Measurements from ENCODE around the gene GREB1. TPM values are rescaled to one million over a fixed set of nuclear protein-coding genes. Genes with fewer than 3 reads are reported as not detected.
A peak's percentile ranks its signal among the peaks of the same experiment; 100 is the strongest.

Gene GREB1
- total and polyA plus RNA-seq, 2 of the 13 experiments (the other 11 are each of a cell fraction or from before 2014, with no cell fraction given): 31.3 to 61.2 TPM

DNA sequence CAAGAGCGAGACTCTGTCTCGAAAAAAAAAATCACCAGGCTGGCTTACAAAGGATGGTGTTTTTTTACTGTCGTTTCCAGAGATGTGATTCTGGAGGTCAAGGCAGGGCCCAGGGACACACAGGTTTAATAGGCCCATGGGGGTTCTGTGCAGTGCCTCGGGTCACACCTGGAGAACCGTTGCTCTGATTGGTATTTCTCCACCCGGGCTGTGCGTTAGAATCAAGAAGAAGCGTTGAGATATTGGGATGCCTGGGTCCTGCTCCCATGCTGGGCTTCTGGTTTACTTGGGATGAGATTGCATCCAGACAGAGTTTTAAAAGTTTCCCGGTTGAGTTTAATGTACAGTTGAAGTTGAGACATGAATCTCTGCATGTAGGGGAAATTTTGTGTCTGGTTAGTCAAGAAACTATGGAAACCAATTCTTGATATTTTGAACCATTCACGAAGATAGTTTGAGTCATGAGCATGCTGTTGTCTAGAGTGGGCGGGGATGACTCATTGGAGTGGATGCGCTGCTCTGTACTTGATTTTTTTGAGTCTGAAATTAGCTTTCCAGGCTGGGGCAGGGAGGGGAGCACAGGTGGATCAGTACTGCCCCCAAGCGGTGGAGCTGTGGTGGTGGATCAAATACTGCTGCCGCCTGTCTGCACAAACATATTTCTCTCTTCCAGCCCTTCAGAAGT is 50.1 kb downstream of the GREB1 start (continued):
- TF ChIP-seq, protein P1, sequence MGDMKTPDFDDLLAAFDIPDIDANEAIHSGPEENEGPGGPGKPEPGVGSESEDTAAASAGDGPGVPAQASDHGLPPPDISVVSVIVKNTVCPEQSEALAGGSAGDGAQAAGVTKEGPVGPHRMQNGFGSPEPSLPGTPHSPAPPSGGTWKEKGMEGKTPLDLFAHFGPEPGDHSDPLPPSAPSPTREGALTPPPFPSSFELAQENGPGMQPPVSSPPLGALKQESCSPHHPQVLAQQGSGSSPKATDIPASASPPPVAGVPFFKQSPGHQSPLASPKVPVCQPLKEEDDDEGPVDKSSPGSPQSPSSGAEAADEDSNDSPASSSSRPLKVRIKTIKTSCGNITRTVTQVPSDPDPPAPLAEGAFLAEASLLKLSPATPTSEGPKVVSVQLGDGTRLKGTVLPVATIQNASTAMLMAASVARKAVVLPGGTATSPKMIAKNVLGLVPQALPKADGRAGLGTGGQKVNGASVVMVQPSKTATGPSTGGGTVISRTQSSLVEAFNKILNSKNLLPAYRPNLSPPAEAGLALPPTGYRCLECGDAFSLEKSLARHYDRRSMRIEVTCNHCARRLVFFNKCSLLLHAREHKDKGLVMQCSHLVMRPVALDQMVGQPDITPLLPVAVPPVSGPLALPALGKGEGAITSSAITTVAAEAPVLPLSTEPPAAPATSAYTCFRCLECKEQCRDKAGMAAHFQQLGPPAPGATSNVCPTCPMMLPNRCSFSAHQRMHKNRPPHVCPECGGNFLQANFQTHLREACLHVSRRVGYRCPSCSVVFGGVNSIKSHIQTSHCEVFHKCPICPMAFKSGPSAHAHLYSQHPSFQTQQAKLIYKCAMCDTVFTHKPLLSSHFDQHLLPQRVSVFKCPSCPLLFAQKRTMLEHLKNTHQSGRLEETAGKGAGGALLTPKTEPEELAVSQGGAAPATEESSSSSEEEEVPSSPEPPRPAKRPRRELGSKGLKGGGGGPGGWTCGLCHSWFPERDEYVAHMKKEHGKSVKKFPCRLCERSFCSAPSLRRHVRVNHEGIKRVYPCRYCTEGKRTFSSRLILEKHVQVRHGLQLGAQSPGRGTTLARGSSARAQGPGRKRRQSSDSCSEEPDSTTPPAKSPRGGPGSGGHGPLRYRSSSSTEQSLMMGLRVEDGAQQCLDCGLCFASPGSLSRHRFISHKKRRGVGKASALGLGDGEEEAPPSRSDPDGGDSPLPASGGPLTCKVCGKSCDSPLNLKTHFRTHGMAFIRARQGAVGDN (CRISPR knock-in tag; IDR thresholded peaks at IDR 0.05): no peak
- TF ChIP-seq KLF11 (CRISPR knock-in tag; IDR thresholded peaks at IDR 0.05) (0 out of 2 replicates have a peak, but pooled peaks have one; percentile 50), BCL6 (CRISPR knock-in tag; IDR thresholded peaks at IDR 0.05) (peak; percentile 28; the same call in 1 of the 2 replicates), RFX5 (IDR thresholded peaks at IDR 0.05; ENCODE audit: low read depth, low read length) (peak; percentile 76; the same call in 1 of the 2 replicates)
- TF ChIP-seq, protein P2, sequence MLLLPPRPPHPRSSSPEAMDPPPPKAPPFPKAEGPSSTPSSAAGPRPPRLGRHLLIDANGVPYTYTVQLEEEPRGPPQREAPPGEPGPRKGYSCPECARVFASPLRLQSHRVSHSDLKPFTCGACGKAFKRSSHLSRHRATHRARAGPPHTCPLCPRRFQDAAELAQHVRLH (CRISPR knock-in tag; IDR thresholded peaks at IDR 0.05; ENCODE audit: borderline replicate concordance, low read depth): 0 out of 2 replicates have a peak, but pooled peaks have one; percentile 29

DNA sequence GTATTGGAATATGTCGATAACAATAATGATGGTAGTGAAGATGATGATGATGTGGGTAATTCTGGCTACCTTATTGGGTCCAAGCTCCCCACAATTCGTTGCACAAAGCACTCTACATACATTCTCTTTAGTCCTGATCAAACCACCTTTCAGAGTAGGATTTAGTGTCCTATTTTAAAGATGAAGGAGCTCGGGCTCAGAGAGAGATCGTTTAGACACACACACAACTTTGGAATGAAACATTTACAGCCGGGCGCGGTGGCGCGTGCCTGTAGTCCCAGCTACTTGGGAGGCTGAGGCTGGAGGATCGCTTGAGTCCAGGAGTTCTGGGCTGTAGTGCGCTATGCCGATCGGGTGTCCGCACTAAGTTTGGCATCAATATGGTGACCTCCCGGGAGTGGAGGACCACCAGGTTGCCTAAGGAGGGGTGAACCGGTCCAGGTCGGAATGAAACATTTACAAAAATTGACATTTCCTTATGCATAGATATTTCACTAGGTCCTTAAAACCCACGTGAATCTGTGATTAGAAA is 50.7 kb downstream of the GREB1 start:
- in situ Hi-C loops (cut with HindIII; ENCODE audit: extremely low pct_ligation_motif_present, low pct_unique_long_range_greater_than_20kb): loop anchor here (5.0 to 10.0 kb wide), 2 partner anchors 107 to 450 kb away; a partner anchor contains a TSS
- H3K9ac ChIP-seq (ENCODE audit: insufficient read depth, low read depth, low read length): no peak overlapping the region
- no peak overlapping the region for H3K4me2 ChIP-seq (ENCODE audit: low read depth, low read length)
- ChIA-PET CTCF (ENCODE audit: low intra/inter-chr PET ratio, low total read pairs) (interaction anchor here (1.3 to 5.8 kb wide), 4 partner anchors 107 to 452 kb away, joined by 6 to 193 read pairs (median 10); no protein-coding TSS in a partner anchor), POLR2A (interaction anchor here (1.0 to 3.6 kb wide), 9 partner anchors 45 to 162 kb away, joined by 3 to 30 read pairs (median 4); partner anchors contain the start of genes E2F6 and GREB1)
- peaks cover 10% of the 10 kb centered on the region; the same call in 1 of the 2 replicates for H4K20me1 ChIP-seq (ENCODE audit: insufficient read depth, low read length)
- 92% methylated on average over 18 of the region's 18 CpGs for WGBS (ENCODE audit: low lambda C conversion rate)
- intact Hi-C loops (cut with micrococcal nuclease; ENCODE audit: unreplicated experiment): loop anchor here (1.0 to 10.0 kb wide), 4 partner anchors 85 to 452 kb away; a partner anchor contains a TSS
- no peaks in the 10 kb centered on the region for H3K9me3 ChIP-seq (ENCODE audit: low read length)
- ATAC-seq: no peak
- no peaks in the 10 kb centered on the region for H3K27me3 ChIP-seq (ENCODE audit: control insufficient read depth in 1 of 2, insufficient read depth in 2 of 2, low read length in 2 of 2)
- no peak overlapping the region for H2AFZ ChIP-seq (ENCODE audit: low read length)
- H3K36me3 ChIP-seq (replicated peaks in 1 of 2; ENCODE audit: control insufficient read depth in 1 of 2, insufficient read depth in 2 of 2, low read length in 2 of 2): peaks cover 52 to 82% of the 10 kb centered on the region in 2 experiments
- no peak overlapping the region for H3K27ac ChIP-seq (ENCODE audit: extremely low read length, insufficient read depth, low read length)
- DNase-seq (ENCODE audit: low spot score): no peak
- no peaks in the 10 kb centered on the region for H3K79me2 ChIP-seq (ENCODE audit: insufficient read depth, low read length)
- peaks cover 22% of the 10 kb centered on the region for H3K4me1 ChIP-seq (ENCODE audit: insufficient read depth, low read length)
- no peak for FAIRE-seq
- H3K4me3 ChIP-seq (replicated peaks in 1 of 3; ENCODE audit: insufficient read depth in 1 of 3, low read depth in 2 of 3, low read length in 3 of 3): no peak overlapping the region
- TSS peak; percentile 10 for BruUV-seq (replicated peaks)
- TF ChIP-seq, protein P3, sequence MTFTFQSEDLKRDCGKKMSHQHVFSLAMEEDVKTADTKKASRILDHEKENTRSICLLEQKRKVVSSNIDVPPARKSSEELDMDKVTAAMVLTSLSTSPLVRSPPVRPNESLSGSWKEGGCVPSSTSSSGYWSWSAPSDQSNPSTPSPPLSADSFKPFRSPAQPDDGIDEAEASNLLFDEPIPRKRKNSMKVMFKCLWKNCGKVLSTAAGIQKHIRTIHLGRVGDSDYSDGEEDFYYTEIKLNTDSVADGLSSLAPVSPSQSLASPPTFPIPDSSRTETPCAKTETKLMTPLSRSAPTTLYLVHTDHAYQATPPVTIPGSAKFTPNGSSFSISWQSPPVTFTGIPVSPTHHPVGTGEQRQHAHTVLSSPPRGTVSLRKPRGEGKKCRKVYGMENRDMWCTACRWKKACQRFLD (CRISPR knock-in tag; IDR thresholded peaks at IDR 0.05; ENCODE audit: borderline replicate concordance): 0 out of 2 replicates have a peak, but pooled peaks have one; percentile 59
- TF ChIP-seq ZFY (CRISPR knock-in tag; IDR thresholded peaks at IDR 0.05) (peak; percentile 31; the same call in 1 of the 2 replicates), RBM22 (optimal IDR thresholded peaks at IDR 0.05; ENCODE audit: low read length) (peak; percentile 16), NKX3-1 (CRISPR knock-in tag; IDR thresholded peaks at IDR 0.05) (0 out of 2 replicates have a peak, but pooled peaks have one; percentile 13)
- TF ChIP-seq, protein P4, sequence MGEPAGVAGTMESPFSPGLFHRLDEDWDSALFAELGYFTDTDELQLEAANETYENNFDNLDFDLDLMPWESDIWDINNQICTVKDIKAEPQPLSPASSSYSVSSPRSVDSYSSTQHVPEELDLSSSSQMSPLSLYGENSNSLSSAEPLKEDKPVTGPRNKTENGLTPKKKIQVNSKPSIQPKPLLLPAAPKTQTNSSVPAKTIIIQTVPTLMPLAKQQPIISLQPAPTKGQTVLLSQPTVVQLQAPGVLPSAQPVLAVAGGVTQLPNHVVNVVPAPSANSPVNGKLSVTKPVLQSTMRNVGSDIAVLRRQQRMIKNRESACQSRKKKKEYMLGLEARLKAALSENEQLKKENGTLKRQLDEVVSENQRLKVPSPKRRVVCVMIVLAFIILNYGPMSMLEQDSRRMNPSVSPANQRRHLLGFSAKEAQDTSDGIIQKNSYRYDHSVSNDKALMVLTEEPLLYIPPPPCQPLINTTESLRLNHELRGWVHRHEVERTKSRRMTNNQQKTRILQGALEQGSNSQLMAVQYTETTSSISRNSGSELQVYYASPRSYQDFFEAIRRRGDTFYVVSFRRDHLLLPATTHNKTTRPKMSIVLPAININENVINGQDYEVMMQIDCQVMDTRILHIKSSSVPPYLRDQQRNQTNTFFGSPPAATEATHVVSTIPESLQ (CRISPR knock-in tag; conservative IDR thresholded peaks at IDR 0.05): no peak
- TF ChIP-seq, protein P5, sequence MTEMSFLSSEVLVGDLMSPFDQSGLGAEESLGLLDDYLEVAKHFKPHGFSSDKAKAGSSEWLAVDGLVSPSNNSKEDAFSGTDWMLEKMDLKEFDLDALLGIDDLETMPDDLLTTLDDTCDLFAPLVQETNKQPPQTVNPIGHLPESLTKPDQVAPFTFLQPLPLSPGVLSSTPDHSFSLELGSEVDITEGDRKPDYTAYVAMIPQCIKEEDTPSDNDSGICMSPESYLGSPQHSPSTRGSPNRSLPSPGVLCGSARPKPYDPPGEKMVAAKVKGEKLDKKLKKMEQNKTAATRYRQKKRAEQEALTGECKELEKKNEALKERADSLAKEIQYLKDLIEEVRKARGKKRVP (CRISPR knock-in tag; IDR thresholded peaks at IDR 0.05): no peak

All from HepG2 (cell line).